Caki2 (cell line): Measurements from ENCODE around the gene CDHR4. TPM values are rescaled to one million over a fixed set of nuclear protein-coding genes. Genes with fewer than 3 reads are reported as not detected.
"Not testable (repeated sequence)": the region's sequence is repeated elsewhere in the genome, so short reads cannot be mapped to it uniquely, and the experiment has no call there.

ENCODE experiments used
- DNase-seq: peaks from one replicate; pipeline ENCODE4 v3.0.0-alpha.2; 2015; ENCODE audit warnings: low read depth
- in situ Hi-C: cut with HindIII; loops from 2 replicates; pipeline ENCODE4 v1.10.0; 2016; ENCODE audit warnings: low sequenced_read_pairs, low pct_unique_long_range_greater_than_20kb, mixed read lengths
- total RNA-seq: library from RNA; depleted of rRNA; stranded (reverse); fragments of >200 nt; shearing (Covaris generic); gene quantifications from 2 replicates; pipeline ENCODE4 v1.2.3, GENCODE V29; 2014; ENCODE audit warnings: low replicate concordance; rRNA removed

CDHR4 gene, protein sequence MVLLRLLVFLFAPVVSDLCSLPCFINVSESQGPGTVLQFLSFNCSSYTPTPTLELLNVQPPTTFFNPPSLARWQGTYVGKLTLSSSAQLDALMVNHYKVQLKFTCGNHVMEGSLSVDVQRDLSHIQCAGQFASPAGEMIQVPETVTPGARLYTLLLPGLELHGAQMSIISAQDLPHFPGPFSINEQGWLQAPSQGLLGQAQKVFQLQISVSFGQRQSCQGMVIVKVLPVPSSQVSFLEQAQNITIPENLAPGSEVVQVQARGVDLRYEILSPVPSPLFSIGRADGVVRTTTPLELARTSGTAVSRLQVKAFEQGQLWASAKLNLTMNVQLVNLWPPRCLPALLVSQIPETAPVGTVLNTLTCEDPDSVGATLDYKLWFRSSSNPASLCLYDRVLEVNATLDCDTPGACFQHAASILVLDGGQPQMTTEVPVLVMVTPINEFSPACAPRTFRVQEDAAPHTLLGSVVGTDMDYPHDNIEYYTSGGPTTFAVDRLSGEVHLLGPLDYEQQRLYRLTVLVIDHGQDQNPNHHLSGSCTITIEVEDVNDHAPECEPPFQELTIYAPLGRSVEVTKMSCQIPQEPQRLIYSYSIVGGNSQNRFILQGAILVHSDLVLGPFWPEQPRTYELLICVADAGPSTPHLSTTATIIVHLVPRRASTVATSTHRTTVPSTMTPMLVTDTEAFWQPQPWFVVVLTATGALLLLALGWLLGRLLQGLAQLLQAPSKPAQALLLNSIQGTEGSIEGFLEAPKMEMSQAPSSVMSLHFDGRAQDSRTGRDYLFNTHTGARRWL
- not detected in 2 replicates for total RNA-seq

DNA sequence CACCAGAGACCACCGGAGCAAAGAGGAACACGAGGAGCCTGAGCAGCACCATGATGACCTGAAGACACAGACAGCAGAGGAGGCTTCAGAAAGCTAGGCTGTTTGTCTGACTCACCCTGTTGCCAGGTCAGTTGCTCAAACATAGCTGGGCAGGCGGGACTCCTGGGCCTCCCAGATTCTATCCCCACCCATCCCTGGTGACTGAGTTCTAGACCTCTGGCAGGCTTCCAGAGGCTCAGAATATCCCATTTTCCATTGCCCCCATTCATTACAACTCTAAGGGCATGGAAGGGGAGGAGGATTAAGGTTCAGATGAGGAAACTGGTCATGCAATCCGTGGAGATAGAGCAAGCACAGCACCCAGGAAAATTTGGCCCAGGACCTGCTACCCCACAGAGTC, at the start of gene CDHR4:
CDHR4 (minus strand) TSS at position 113 of the 400 bp plus-strand sequence; CDS start at position 52, 61 bp downstream.
- peak; percentile 50 for DNase-seq
- in situ Hi-C loops = no loop called here

DNA sequence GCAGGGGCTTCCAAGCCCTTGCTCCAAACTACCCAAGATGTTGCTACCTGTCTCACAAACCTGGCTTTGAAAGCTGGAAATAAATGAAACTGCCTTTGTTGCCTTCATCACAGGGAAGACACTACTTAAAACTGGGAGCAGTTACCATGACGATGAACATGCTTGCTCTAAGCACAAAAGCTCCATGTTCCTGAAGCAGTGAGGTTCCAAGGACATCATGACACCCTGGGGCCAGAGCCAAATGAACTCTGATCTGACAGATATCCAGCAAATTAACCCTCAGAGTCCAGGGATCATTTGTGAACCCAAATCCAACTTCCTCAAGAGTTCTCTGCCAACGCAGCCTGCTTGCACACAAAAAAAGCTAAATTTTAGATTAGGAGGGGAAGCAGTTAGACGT, 46.0 kb upstream of the CDHR4 start:
- DNase-seq = no peak
- in situ Hi-C loops = no loop called here

- in situ Hi-C loops = no loop called here
- DNase-seq = no peak
Observed at GRCh38 chr3:49844464-49845183, 45.0 kb upstream of the CDHR4 start.

- DNase-seq = no peak
- in situ Hi-C loops = no loop called here
Observed at GRCh38 chr3:49842843-49843517, 43.3 kb upstream of the CDHR4 start.

GRCh38 chr3:49841806-49842205, 42.1 kb upstream of the CDHR4 start:
- in situ Hi-C loops = no loop called here
- no peak for DNase-seq

- DNase-seq = no peak
- in situ Hi-C loops = no loop called here
Observed at GRCh38 chr3:49841126-49841696, 41.5 kb upstream of the CDHR4 start.

- DNase-seq = no peak
- in situ Hi-C loops = no loop called here
Observed at GRCh38 chr3:49840388-49840787, 40.7 kb upstream of the CDHR4 start.

DNA sequence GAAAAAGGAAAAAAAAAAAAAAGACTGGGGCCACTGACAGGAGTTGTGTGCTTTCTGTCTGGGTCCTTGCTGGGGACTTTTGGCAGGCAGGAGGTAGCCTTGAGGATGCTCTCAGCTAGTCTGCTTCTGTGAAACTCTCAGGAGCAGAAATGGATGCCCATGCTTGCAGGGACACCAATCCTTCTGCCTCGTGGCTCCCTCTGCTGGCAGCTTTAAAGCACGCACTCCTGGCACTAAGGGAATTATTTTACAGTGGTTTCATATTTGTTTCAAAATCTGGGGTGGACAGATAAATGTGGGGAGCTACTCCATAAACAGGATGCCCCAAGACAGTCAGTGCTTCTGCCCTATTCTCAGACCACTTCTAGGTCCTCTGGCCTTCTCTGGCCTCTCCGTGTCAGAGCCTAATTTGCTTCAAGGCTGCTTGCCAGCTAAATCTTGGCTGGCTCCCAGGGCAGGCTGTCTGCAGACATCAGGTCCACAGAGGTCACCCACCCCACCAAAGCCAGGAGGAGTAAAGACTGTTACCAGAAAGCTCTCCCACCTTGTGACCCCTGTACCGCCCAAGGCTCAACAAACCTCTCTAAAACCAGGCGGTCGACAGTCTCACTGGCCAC, 39.6 kb upstream of the CDHR4 start:
- in situ Hi-C loops = no loop called here
- DNase-seq = peak; percentile 26

- no peak for DNase-seq
- in situ Hi-C loops = no loop called here
Observed at GRCh38 chr3:49831341-49831740, 31.7 kb upstream of the CDHR4 start.

- in situ Hi-C loops = no loop called here
- DNase-seq = no peak
Observed at GRCh38 chr3:49826016-49826415, 26.3 kb upstream of the CDHR4 start.

- in situ Hi-C loops, DNase-seq: not testable (repeated sequence)
Observed at GRCh38 chr3:49823131-49823530, 23.5 kb upstream of the CDHR4 start.

DNA sequence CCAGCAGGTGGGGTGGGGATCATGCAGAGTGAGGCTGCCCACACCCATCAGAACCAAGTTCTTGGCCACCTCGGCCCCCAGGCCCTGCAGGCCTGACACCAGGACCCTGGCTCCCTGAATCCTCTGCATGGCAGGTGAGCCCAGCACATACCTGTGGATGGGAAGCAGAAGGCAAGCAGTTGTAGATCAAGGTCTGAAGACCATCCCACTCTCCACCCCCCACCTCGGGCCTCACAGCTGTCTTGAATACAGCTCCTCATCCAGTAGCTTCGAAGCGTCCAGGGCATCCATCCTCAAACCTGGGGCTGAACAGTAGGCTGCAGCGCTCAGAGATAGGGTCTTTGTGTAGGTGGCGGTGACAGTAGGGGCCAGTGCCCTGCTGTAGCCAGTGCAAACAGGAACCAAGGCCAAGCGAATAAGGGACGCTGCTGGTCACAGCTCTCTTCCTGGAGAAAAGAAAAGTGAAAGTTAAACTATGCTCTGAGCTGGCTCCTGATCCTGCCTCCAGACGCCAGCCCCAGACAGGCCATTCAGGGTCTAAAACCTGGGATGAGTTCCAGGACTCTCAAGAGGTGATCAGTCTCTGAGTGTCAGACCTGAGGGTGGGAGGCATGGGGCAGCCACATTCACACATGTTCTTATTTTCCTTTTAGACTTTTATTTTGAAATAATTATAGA, 14.0 kb upstream of the CDHR4 start, which contains the start of gene UBA7:
UBA7 (minus strand) TSS at position 457 of the 678 bp plus-strand sequence; CDS start at position 291, 166 bp downstream.
- DNase-seq = peak; percentile 30
- in situ Hi-C loops = no loop called here

DNA sequence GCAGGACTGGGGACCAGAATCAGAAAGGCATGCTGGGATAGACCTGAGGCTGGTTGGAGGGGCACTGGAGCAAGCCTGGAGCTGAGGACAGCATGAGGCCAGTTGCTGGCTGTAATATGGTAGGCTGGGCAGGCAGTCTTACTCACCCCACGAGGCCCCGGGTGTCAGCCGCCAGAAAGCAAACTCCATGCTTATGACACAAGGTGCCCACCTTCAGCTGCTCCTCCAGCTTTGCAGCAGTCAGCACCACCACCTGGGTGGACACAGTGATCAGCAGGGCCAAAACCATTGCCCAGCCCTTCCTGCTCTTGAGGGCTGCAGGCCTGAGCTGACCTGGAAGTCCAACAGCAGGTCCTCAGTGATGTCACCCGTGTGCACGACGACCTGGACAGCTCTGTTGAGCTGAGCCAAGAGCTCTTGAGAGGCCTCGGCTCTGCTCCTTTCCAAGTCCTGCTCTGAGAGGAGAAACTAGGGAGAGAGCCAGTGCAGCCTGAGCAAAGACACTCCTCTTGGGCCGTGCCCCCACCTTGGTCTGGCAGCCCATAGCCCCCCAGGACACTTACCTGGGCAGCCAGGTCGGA, 13.3 kb upstream of the CDHR4 start:
- in situ Hi-C loops = no loop called here
- DNase-seq = no peak

- in situ Hi-C loops = no loop called here
Observed at GRCh38 chr3:49807431-49808114, 7.9 kb upstream of the CDHR4 start.

GRCh38 chr3:49806850-49807249, 7.2 kb upstream of the CDHR4 start:
- in situ Hi-C loops = no loop called here
- no peak for DNase-seq

More at GRCh38 chr3:49807431-49808114, 7.9 kb upstream of the CDHR4 start:
- no peak for DNase-seq
